ENCODE data around the gene STK33. TPM values are rescaled to one million over a fixed set of nuclear protein-coding genes. Genes with fewer than 3 reads are reported as not detected.
A peak's percentile ranks its signal among the peaks of the same experiment; 100 is the strongest.

STK33 gene
- total RNA-seq (10.3 and 18.0 TPM in 2 replicates), polyA plus RNA-seq (21.5 and 26.0 TPM in 2 replicates)

DNA sequence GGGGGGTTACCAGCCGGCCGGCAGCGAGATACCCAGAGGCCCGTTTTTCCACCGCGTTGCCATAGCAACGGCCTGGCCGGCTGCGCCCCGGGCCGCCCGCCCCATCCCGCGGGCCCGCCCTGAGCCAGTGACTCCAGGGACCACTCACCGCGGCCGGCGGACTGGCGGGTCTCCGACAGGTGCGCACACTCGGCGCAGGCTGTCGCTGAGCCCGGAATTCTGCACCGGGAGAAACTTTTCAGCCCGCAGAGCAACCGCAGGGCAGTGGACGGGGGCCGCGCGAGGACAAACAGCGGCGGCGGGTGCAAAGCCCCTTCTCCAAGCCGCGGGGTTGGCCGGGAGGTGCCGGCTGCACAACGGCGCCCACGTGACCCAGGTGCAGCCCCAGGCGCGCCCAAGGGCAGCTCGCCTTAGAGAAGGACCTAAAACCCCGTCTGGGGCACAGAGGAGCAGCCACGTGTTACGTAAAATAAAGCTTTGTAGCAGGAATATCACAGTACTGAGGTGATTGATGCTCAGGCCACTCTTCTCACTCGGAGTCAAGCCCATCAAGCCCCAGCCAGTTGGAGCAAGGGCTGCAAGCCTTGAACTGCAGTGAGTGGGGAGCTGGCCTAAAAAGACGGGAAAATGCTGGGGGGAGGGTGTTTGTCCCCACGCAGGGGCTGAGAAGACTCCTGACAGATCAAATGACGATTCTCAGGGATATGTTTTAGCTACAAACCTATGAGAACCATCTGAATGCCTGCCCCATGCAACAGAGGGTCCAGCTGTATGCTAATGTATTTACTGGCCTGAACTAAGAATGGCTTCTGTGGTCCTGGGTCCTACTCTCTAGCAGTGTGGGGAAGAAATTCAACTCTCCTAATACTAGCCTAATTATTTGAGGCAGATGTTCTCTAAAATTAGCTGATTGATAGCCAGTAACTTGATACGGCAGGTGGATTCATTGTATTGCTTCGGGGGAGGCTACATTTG is at the start of gene STK33:
TSS of gene STK33 (minus strand) at position 294 of the 975 bp plus-strand sequence. CDS start 119,323 bp downstream, outside the sequence.
- Histone ChIP-seq H3K27ac (no peak within 1 kb of the TSS), H3K9me3 (ENCODE audit: low read depth) (no peaks in the 10 kb centered on the region), H3K4me3 (peak within 1 kb of the TSS; percentile 77), H3K4me1 (ENCODE audit: low read depth) (peaks cover 4% of the 10 kb centered on the region), H3K27me3 (no peaks in the 10 kb centered on the region), H3K36me3 (no peaks in the 10 kb centered on the region)
- TF ChIP-seq, protein P1, sequence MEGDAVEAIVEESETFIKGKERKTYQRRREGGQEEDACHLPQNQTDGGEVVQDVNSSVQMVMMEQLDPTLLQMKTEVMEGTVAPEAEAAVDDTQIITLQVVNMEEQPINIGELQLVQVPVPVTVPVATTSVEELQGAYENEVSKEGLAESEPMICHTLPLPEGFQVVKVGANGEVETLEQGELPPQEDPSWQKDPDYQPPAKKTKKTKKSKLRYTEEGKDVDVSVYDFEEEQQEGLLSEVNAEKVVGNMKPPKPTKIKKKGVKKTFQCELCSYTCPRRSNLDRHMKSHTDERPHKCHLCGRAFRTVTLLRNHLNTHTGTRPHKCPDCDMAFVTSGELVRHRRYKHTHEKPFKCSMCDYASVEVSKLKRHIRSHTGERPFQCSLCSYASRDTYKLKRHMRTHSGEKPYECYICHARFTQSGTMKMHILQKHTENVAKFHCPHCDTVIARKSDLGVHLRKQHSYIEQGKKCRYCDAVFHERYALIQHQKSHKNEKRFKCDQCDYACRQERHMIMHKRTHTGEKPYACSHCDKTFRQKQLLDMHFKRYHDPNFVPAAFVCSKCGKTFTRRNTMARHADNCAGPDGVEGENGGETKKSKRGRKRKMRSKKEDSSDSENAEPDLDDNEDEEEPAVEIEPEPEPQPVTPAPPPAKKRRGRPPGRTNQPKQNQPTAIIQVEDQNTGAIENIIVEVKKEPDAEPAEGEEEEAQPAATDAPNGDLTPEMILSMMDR (IDR thresholded peaks at IDR 0.05; ENCODE audit: low read depth, low read length), result no peak
- DNase-seq (ENCODE audit: low read depth in 1 of 2, low spot score in 1 of 2), result peak; percentile 41 to 85

DNA sequence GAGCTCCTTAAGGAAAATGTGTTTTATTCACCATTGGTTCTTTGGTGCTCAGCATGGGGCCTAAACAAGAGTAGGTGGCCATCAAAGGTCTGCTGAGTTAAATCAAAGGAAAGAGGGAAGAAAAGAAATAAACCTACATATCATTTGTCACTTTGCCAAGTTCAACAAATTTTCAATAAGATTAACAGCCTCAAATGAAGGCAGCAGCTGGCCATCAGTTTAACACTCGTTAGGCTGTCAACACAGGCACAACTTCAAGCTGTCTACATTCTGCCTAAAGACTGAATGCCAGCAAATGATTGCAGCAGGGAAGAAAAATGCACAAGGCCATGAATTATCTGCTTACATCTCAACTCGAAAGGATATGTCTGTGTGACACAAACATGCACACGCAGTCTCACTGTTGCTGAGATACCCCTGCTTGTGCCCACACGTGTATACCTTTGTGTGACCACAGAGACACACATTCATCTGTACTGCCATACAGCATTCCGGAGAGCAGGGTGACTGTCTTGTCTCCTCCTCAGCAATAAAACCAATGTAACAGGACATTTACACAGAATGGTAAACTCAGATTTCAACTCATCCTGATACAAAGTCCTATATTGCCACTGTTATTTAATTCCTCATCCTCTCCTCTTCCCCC is 48.3 kb upstream of the STK33 start:
- Histone ChIP-seq H3K36me3 (peaks cover 19% of the 10 kb centered on the region), H3K27ac (no peak overlapping the region), H3K9me3 (ENCODE audit: low read depth) (no peaks in the 10 kb centered on the region), H3K4me1 (ENCODE audit: low read depth) (no peaks in the 10 kb centered on the region), H3K27me3 (no peaks in the 10 kb centered on the region), H3K4me3 (no peak overlapping the region)
- DNase-seq (ENCODE audit: low read depth in 1 of 2, low spot score in 1 of 2), result no peak
- TF ChIP-seq, protein P1 (IDR thresholded peaks at IDR 0.05; ENCODE audit: low read depth, low read length), result no peak

DNA sequence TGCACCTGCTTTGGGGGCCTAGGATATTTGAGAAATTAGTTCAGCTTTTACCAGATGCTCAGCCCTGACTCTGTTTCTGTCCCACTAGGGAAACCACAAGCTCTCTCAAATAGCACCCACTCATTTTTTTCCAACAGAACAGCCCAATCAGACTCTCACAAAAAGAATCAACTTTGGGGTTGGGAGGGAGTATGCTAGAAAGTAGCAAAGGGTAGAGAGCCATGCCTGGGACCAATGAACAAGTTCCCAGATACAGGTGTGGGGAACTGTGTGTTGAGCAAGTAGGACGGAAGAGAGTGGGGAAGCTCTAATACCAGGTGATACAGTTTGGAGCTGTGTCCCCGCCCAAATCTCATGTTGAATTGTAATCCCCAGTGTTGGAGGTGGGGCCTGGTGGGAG is 47.3 kb upstream of the STK33 start:
- H3K9me3 ChIP-seq (ENCODE audit: low read depth), result no peaks in the 10 kb centered on the region
- TF ChIP-seq, protein P1 (IDR thresholded peaks at IDR 0.05; ENCODE audit: low read depth, low read length), result no peak
- H3K4me1 ChIP-seq (ENCODE audit: low read depth), result no peaks in the 10 kb centered on the region
- H3K4me3 ChIP-seq, result no peak overlapping the region
- H3K27ac ChIP-seq, result no peak overlapping the region
- H3K27me3 ChIP-seq, result no peaks in the 10 kb centered on the region
- no peak for DNase-seq (ENCODE audit: low read depth in 1 of 2, low spot score in 1 of 2)
- peaks cover 17% of the 10 kb centered on the region for H3K36me3 ChIP-seq

DNA sequence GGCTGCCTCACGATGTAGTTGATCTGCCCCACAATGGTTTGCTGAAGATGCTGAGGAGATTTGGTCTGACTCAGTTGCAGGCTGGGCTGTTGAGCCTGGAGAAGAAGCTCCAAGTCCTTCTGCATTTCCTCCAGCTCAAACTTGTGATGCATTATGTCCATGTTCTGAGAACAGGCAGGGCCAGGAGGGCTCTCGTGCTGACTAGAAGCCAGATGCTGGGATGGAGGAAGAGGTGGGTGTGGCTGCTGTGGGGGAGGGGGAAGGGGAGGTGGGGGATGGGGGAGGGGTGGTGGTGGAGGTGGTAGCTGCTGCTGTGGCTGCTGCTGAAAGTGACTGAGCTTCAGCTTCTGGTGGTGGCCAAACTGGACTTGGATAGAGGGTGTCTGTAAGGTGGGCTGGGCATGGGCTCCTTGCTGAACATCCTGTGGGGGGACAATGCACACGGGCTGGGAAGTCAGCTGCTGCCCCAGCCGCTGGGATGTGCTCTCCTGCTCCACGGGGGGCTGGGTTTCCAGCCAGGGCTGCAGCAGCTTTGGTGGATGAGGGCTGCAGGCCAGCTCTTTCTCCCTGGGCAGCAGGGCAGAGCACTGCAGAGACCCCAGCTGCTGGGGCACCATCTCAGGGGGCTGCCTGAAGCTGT is 46.4 kb upstream of the STK33 start:
- DNase-seq (ENCODE audit: low read depth in 1 of 2, low spot score in 1 of 2), result no peak
- TF ChIP-seq, protein P1 (IDR thresholded peaks at IDR 0.05; ENCODE audit: low read depth, low read length), result no peak

DNA sequence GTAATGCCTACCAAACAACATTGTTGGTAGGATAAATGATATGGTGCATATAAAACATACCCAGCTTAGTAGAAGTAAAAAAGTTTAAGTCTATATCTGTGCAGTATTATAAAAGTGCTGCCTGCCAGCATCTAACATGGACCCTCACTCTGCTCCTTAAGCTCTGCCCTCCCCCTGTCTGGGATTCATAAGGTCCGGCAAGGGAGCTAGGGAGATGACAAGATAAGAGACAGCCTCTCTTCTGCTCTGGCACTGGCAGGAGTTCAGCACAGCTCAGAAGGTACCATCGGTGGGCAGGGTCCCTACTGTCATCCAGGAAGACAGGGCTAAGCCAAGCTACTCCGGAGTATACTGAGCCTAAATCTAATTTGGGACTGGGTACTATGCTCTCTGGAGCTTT is 45.6 kb upstream of the STK33 start:
- Histone ChIP-seq H3K4me3 (no peak overlapping the region), H3K27ac (no peak overlapping the region), H3K9me3 (ENCODE audit: low read depth) (no peaks in the 10 kb centered on the region), H3K36me3 (peaks cover 9% of the 10 kb centered on the region), H3K4me1 (ENCODE audit: low read depth) (no peaks in the 10 kb centered on the region), H3K27me3 (no peaks in the 10 kb centered on the region)
- no peak for DNase-seq (ENCODE audit: low read depth in 1 of 2, low spot score in 1 of 2)
- TF ChIP-seq, protein P1 (IDR thresholded peaks at IDR 0.05; ENCODE audit: low read depth, low read length), result no peak

More for the DNA sequence above, 46.4 kb upstream of the STK33 start:
- Histone ChIP-seq H3K27ac (no peak overlapping the region), H3K27me3 (no peaks in the 10 kb centered on the region), H3K9me3 (ENCODE audit: low read depth) (no peaks in the 10 kb centered on the region), H3K36me3 (peaks cover 9% of the 10 kb centered on the region), H3K4me1 (ENCODE audit: low read depth) (no peaks in the 10 kb centered on the region), H3K4me3 (no peak overlapping the region)
